Kidney epithelial cell (primary cell): Measurements from ENCODE around the gene ZDHHC23. TPM values are rescaled to one million over a fixed set of nuclear protein-coding genes. Genes with fewer than 3 reads are reported as not detected.

ENCODE experiments used
- DNase-seq: peaks from one replicate; pipeline ENCODE4 v3.0.0-alpha.2; 2010; ENCODE audit warnings: low read depth
- H3K27me3 ChIP-seq: 2 replicates; pipeline ENCODE4 v1.6.0; 2011; ENCODE audit warnings: low read length; ENCODE audit not compliant: control insufficient read depth, insufficient read depth
- H3K36me3 ChIP-seq: 2 replicates; pipeline ENCODE4 v1.5.1; 2011; ENCODE audit warnings: low read length; ENCODE audit not compliant: control insufficient read depth, insufficient read depth
- H3K4me3 ChIP-seq: 2 replicates; pipeline ENCODE4 v1.5.1; 2011; ENCODE audit warnings: low read depth, mild to moderate bottlenecking, control low read depth, low read length
- total RNA-seq: library from RNA; depleted of rRNA; stranded (reverse); fragments of >200 nt; gene quantifications from 2 replicates; pipeline ENCODE4 v1.2.3, GENCODE V29; 2015
- TF ChIP-seq, protein P1 (sequence below): IDR thresholded peaks from 2 replicates; pipeline ENCODE4 v1.5.1; 2011; ENCODE audit warnings: mild to moderate bottlenecking, moderate library complexity, low read length, control low read depth, inconsistent platforms; ENCODE audit not compliant: insufficient read depth, poor library complexity, severe bottlenecking

ZDHHC23 gene
- total RNA-seq, 1 donor from 2014 or later, result 8.4 TPM

DNA sequence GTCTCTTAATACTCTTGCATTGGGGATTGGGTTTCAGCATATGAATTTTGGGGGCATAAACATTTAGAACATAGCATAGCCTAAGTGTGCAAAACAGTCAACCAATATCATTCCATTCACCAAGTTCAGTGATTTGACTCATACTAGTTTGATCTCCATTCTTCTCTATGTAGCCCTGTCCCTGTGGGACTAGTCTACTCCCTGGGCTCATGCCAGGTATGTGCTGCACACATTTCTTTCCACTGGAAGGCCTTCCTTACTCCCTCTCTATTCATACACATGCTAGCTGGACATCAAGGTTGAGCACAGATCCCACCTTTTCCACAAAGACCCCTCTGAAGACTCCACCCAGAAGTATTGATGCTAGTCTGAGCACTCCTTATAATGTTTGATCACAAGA, 5.1 kb downstream of the ZDHHC23 start:
- H3K27me3 ChIP-seq, result peaks cover 3% of the 10 kb centered on the region
- H3K4me3 ChIP-seq, result no peak overlapping the region
- no peak for DNase-seq
- H3K36me3 ChIP-seq, result no peaks in the 10 kb centered on the region
- TF ChIP-seq, protein P1, sequence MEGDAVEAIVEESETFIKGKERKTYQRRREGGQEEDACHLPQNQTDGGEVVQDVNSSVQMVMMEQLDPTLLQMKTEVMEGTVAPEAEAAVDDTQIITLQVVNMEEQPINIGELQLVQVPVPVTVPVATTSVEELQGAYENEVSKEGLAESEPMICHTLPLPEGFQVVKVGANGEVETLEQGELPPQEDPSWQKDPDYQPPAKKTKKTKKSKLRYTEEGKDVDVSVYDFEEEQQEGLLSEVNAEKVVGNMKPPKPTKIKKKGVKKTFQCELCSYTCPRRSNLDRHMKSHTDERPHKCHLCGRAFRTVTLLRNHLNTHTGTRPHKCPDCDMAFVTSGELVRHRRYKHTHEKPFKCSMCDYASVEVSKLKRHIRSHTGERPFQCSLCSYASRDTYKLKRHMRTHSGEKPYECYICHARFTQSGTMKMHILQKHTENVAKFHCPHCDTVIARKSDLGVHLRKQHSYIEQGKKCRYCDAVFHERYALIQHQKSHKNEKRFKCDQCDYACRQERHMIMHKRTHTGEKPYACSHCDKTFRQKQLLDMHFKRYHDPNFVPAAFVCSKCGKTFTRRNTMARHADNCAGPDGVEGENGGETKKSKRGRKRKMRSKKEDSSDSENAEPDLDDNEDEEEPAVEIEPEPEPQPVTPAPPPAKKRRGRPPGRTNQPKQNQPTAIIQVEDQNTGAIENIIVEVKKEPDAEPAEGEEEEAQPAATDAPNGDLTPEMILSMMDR, result no peak

DNA sequence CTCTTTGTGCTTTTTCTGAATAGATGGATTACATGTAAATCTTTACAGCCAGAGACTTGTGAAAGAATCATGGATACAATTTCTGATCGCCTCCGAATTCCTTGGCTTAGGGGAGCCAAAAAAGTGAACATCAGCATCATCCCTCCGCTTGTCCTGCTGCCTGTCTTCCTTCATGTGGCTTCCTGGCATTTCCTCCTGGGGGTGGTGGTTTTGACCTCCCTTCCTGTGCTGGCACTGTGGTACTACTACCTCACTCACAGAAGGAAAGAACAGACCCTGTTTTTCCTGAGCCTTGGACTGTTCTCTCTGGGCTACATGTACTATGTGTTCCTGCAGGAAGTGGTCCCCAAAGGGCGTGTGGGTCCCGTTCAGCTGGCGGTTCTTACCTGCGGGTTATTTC, 5.9 kb downstream of the ZDHHC23 start:
- H3K4me3 ChIP-seq, result no peak overlapping the region
- TF ChIP-seq, protein P1, result no peak
- DNase-seq, result no peak
- no peaks in the 10 kb centered on the region for H3K27me3 ChIP-seq
- no peaks in the 10 kb centered on the region for H3K36me3 ChIP-seq

DNA sequence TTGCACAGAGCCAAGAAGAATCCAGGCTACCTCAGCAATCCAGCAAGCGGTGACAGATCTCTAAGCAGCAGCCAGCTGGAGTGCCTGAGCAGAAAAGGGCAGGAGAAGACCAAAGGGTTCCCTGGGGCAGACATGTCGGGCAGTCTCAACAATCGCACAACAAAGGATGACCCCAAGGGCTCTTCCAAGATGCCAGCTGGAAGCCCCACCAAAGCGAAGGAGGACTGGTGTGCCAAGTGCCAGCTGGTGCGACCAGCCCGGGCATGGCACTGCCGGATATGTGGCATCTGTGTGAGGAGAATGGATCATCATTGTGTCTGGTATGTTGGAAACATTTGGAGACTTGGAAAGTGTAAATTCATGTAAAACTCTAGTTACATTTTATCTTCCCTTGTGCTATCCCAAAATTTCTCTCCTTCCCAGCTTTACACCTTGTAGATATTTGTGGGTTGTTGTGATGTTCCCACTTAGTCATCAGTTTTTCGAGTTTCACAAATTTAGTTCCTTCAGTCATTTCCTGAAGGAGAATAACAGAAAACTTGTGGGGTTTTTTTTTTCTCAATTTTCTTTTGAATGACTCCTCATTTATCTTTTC, 6.4 kb downstream of the ZDHHC23 start:
- H3K27me3 ChIP-seq, result no peaks in the 10 kb centered on the region
- H3K36me3 ChIP-seq, result no peaks in the 10 kb centered on the region
- TF ChIP-seq, protein P1, result no peak
- no peak for DNase-seq
- H3K4me3 ChIP-seq, result no peak overlapping the region

DNA sequence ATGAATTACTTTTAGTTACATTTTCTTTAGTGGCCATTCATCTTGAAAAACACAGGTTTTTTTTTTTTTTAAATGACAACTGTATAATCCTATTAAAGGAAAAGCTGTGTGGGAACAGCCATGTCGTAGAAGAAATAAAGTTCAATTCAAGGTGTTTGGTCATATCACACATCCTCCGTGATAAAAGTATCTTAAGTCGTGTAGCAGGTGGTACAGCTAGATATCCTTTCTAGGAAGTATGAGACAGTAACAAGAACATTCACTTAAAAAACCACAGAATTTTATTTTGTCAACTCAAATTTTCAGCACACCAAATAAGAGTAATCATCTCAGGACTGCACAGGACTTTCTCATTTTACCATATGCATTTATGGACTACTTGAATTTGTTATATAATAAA, 16.1 kb downstream of the ZDHHC23 start:
- Histone ChIP-seq H3K27me3 (no peaks in the 10 kb centered on the region), H3K4me3 (no peak overlapping the region), H3K36me3 (no peaks in the 10 kb centered on the region)
- TF ChIP-seq, protein P1, result no peak
- DNase-seq, result no peak

DNA sequence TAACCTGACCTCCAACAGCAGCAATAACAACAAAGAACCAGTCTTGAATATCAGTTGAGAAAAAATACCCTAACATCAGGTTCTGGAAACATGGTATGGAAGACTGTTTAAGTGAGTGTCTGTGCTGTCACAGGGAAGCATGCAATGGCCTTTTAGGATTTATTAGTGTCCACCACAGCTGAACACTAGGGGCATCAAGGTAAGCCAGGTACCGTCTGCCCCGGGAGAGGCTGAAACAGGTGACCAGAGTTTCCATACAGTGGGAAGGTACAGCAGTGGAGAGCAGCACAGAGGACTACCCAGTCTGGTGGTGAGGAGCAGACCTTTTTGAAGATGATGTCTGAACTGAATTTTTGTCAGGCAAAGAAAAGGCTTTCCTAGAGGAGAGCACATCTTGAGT, 18.4 kb downstream of the ZDHHC23 start:
- Histone ChIP-seq H3K36me3 (no peaks in the 10 kb centered on the region), H3K27me3 (no peaks in the 10 kb centered on the region), H3K4me3 (no peak overlapping the region)
- TF ChIP-seq, protein P1, result no peak
- DNase-seq, result no peak

DNA sequence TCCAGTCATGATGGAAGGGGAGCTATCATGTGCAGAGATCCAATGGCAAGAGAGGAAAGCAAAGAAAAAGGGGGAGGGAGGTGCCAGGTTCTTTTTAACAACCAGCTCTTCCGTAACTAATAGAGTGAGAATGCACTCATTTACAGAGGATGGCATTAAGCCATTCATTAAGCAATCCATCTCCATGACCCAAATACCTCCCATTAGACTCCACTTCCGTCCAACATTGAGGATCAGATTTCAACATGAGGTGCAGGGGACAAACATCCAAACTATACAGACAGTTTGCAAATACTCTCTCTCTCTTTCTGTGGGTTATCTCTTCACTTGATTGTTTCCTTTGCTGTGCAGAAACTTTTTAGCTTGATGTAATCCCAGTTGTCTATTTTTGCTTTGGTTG, 21.2 kb downstream of the ZDHHC23 start:
- no peak for DNase-seq

More for the DNA sequence above, 21.2 kb downstream of the ZDHHC23 start:
- TF ChIP-seq, protein P1, result no peak
- H3K36me3 ChIP-seq, result no peaks in the 10 kb centered on the region
- no peaks in the 10 kb centered on the region for H3K27me3 ChIP-seq
- no peak overlapping the region for H3K4me3 ChIP-seq
